Bronchial epithelial cell (primary cell): Measurements from ENCODE around the gene NAA16. TPM values are rescaled to one million over a fixed set of nuclear protein-coding genes. Genes with fewer than 3 reads are reported as not detected.

ENCODE experiments used
- DNase-seq: peaks from one replicate; pipeline ENCODE4 v3.0.0-alpha.2; 2010; ENCODE audit warnings: low read depth
- FAIRE-seq: peaks from 2 replicates; lab custom pipeline; 2011; peaks lifted over from hg19 to GRCh38; lab: Jason Lieb, UNC
- H3K27me3 ChIP-seq: 2 replicates; pipeline ENCODE4 v1.5.1; 2011; ENCODE audit warnings: low read length; ENCODE audit not compliant: control insufficient read depth, insufficient read depth
- H3K36me3 ChIP-seq: 2 replicates; pipeline ENCODE4 v1.5.1; 2011; ENCODE audit warnings: low read length; ENCODE audit not compliant: control insufficient read depth, insufficient read depth
- H3K4me3 ChIP-seq: 2 replicates; pipeline ENCODE4 v1.5.1; 2011; ENCODE audit warnings: mild to moderate bottlenecking, low read depth, low read length, control low read depth
- total RNA-seq: library from RNA; depleted of rRNA; stranded (reverse); fragments of >200 nt; gene quantifications from 2 replicates; pipeline ENCODE4 v1.2.1, GENCODE V29; 2014
- TF ChIP-seq, protein P1 (sequence below): IDR thresholded peaks from 2 replicates; pipeline ENCODE4 v1.5.1; 2011; ENCODE audit warnings: mild to moderate bottlenecking, moderate library complexity, low read length, control low read depth, inconsistent platforms; ENCODE audit not compliant: insufficient read depth, severe bottlenecking

NAA16 gene
- total RNA-seq, 1 donor from 2014 or later, result 7.6 TPM

DNA sequence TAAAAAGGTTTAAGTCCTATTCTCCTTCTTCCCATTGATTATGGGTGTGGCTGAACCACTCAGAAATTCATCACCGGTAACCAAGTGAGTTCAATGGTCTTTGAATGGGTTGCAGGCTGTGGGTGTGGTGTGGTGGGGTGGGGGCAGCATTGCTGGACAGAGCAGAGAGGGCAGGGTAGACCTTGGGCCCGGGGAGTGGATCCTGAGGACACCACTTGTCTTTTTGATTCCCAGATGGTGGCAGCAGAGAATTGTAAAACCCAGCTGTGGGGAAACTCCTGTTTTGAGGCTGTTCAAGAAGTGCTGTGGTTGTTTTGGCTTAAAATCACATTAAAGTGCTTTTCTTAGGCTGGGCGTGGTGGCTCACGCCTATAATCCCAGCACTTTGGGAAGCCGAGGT is 100.5 kb downstream of the NAA16 start:
- FAIRE-seq (no peak), DNase-seq (peak; percentile 50)
- Histone ChIP-seq H3K4me3 (no peak overlapping the region), H3K36me3 (no peaks in the 10 kb centered on the region), H3K27me3 (no peaks in the 10 kb centered on the region)
- TF ChIP-seq, protein P1, sequence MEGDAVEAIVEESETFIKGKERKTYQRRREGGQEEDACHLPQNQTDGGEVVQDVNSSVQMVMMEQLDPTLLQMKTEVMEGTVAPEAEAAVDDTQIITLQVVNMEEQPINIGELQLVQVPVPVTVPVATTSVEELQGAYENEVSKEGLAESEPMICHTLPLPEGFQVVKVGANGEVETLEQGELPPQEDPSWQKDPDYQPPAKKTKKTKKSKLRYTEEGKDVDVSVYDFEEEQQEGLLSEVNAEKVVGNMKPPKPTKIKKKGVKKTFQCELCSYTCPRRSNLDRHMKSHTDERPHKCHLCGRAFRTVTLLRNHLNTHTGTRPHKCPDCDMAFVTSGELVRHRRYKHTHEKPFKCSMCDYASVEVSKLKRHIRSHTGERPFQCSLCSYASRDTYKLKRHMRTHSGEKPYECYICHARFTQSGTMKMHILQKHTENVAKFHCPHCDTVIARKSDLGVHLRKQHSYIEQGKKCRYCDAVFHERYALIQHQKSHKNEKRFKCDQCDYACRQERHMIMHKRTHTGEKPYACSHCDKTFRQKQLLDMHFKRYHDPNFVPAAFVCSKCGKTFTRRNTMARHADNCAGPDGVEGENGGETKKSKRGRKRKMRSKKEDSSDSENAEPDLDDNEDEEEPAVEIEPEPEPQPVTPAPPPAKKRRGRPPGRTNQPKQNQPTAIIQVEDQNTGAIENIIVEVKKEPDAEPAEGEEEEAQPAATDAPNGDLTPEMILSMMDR, result peak; percentile 50

- TF ChIP-seq, protein P1, result no peak
- H3K27me3 ChIP-seq, result no peaks in the 10 kb centered on the region
- FAIRE-seq (no peak), DNase-seq (no peak)
- H3K4me3 ChIP-seq, result no peak overlapping the region
- no peaks in the 10 kb centered on the region for H3K36me3 ChIP-seq
Observed at GRCh38 chr13:41413872-41414271, 102.8 kb downstream of the NAA16 start.

- no peak for FAIRE-seq
- Histone ChIP-seq H3K36me3 (no peaks in the 10 kb centered on the region), H3K4me3 (no peak overlapping the region), H3K27me3 (no peaks in the 10 kb centered on the region)
- TF ChIP-seq, protein P1, result no peak
- no peak for DNase-seq
Observed at GRCh38 chr13:41416276-41416675, 105.2 kb downstream of the NAA16 start.

- no peak for FAIRE-seq
- TF ChIP-seq, protein P1, result no peak
- no peak overlapping the region for H3K4me3 ChIP-seq
Observed at GRCh38 chr13:41418027-41418426, 107.0 kb downstream of the NAA16 start.

GRCh38 chr13:41418731-41419130 is 107.7 kb downstream of the NAA16 start:
- TF ChIP-seq, protein P1, result no peak
- no peaks in the 10 kb centered on the region for H3K27me3 ChIP-seq
- FAIRE-seq (no peak), DNase-seq (peak; percentile 72)
- H3K36me3 ChIP-seq, result no peaks in the 10 kb centered on the region
- H3K4me3 ChIP-seq, result no peak overlapping the region

More at GRCh38 chr13:41418027-41418426, 107.0 kb downstream of the NAA16 start:
- Histone ChIP-seq H3K27me3 (no peaks in the 10 kb centered on the region), H3K36me3 (no peaks in the 10 kb centered on the region)
- DNase-seq, result peak; percentile 45

DNA sequence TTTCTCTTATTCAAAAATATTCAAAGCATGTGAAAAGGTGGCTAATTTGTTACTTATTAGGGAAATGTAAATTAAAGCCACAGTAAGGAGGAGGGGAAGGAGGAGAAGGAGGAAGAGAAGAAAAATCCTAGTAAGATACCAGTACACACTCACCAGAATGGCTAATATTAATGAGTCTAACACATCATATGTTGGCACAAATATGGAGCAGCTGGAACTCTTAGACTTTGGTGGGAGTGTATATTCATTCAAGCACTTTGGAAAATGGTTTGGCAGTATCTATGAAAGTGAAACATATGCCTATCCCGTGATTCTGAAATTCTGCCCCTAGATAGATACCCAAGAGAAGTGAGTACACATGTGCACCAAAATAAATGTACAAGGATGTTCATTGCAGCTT is 108.1 kb downstream of the NAA16 start:
- no peak for FAIRE-seq
- H3K4me3 ChIP-seq, result no peak overlapping the region
- TF ChIP-seq, protein P1, result no peak
- no peaks in the 10 kb centered on the region for H3K36me3 ChIP-seq
- H3K27me3 ChIP-seq, result no peaks in the 10 kb centered on the region
- no peak for DNase-seq
